H1 (cell line): Measurements from ENCODE around the gene FOXO4. TPM values are rescaled to one million over a fixed set of nuclear protein-coding genes. Genes with fewer than 3 reads are reported as not detected.

Source experiments
- CTBP2 ChIP-seq: IDR thresholded peaks from 2 replicates; pipeline ENCODE4 v1.7.0; 2011; ENCODE audit warnings: borderline replicate concordance, mild to moderate bottlenecking, moderate library complexity, mixed read lengths, low read length; ENCODE audit not compliant: insufficient read depth, insufficient read length
- KDM5A ChIP-seq: fragments of 200-600 bp; IDR thresholded peaks from 2 replicates; pipeline ENCODE4 v1.7.1; 2012; ENCODE audit warnings: mild to moderate bottlenecking, low read length, inconsistent platforms, mixed read lengths
- RFX5 ChIP-seq: IDR thresholded peaks from 2 replicates; pipeline ENCODE4 v1.6.1; 2011; ENCODE audit warnings: low read depth, low read length, improper control_type of control experiment, borderline replicate concordance
- SIN3A ChIP-seq, 2 experiments: IDR thresholded peaks in 1 of 2; conservative IDR thresholded peaks in 1 of 2; 2 replicates each; pipeline ENCODE4 v1.6.1; 2011 to 2012; ENCODE audit warnings: low read length in 2 of 2, improper control_type of control experiment in 1 of 2, low read depth in 1 of 2, mild to moderate bottlenecking in 1 of 2
- SP4 ChIP-seq: IDR thresholded peaks from 2 replicates; pipeline ENCODE4 v1.6.1; 2012; ENCODE audit warnings: low read length, inconsistent platforms
- SUZ12 ChIP-seq: fragments of 200-600 bp; sonication (generic); IDR thresholded peaks from 2 replicates; pipeline ENCODE4 v1.6.1; 2012; ENCODE audit warnings: mild to moderate bottlenecking, inconsistent platforms, low read length, moderate library complexity, mixed read lengths
- TEAD4 ChIP-seq: IDR thresholded peaks from 2 replicates; pipeline ENCODE4 v1.6.1; 2012; ENCODE audit warnings: low read depth, low read length, inconsistent platforms, mixed read lengths
- polyA plus RNA-seq, 7 experiments: library from polyadenylated mRNA; depleted of rRNA in 3 of 7; stranded (reverse) in 5 of 7; unstranded in 2 of 7; fragments of >200 nt in 5 of 7; fragments of 200-250 nt in 2 of 7; gene quantifications; 1 replicate in 5 of 7; 2 replicates in 1 of 7; 4 replicates in 1 of 7; pipeline versions ENCODE4 v1.2.1 to v1.2.3, GENCODE V29; 2011 to 2013; ENCODE audit warnings: missing spikeins in 2 of 7, mixed read lengths in 2 of 7
- total RNA-seq: library from RNA; stranded (reverse); fragmentation: NEBNext Ultra II Directional; extraction: Animal tissue kit (Norgen Biotek cat#: 25700); gene quantifications from 2 replicates; pipeline ENCODE4 v1.2.1, GENCODE V29; 2021
- TF ChIP-seq, protein P1 (sequence below): fragments of 300-600 bp; sonication (generic); IDR thresholded peaks from 2 replicates; pipeline ENCODE4 v1.7.1; 2012; ENCODE audit warnings: low read length, moderate library complexity, mild to moderate bottlenecking, inconsistent platforms; ENCODE audit not compliant: insufficient replicate concordance
- TF ChIP-seq, protein P2 (sequence below): IDR thresholded peaks from 2 replicates; pipeline ENCODE4 v1.6.1; 2012; ENCODE audit warnings: inconsistent platforms

The FOXO4 gene
- total and polyA plus RNA-seq, 2 of the 8 experiments (the other 6 are each of a cell fraction or from before 2014, with no cell fraction given): 12.3 to 57.4 TPM

DNA sequence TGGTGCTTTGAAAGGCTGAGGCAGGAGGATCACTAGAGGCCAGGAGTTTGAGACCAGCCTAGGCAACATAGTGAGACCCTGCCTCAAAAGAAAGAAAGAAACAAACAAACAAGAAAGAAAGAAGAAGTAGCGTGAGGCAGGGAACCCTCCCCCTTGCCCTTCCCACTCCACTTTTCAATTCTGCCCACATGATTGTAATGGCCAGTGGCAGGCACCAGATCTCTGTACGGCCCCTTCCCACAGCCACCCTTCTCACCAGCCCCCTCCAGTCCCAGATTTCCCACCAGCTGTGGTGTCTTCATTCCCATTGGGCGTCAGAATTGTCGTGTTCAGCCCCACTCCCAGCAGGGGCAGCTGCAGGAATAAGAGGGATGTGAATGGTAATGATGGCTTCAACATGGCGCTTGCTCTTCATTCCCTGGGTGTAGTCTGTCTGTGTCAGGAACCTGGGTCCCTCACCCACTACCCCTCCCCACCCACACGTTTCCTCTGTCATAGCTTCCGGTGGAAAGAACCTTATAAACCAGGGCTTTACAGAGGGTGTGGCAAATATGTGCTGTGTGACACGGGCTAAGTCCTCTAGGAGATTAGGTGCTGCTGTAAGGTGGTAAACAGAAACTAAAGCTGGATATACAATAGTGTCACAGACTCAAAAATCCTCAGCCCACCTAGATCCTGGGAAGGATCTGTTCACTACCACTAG, 15.6 kb downstream of the FOXO4 start, which contains the start of gene IL2RG (continued):
- TF ChIP-seq, protein P1, sequence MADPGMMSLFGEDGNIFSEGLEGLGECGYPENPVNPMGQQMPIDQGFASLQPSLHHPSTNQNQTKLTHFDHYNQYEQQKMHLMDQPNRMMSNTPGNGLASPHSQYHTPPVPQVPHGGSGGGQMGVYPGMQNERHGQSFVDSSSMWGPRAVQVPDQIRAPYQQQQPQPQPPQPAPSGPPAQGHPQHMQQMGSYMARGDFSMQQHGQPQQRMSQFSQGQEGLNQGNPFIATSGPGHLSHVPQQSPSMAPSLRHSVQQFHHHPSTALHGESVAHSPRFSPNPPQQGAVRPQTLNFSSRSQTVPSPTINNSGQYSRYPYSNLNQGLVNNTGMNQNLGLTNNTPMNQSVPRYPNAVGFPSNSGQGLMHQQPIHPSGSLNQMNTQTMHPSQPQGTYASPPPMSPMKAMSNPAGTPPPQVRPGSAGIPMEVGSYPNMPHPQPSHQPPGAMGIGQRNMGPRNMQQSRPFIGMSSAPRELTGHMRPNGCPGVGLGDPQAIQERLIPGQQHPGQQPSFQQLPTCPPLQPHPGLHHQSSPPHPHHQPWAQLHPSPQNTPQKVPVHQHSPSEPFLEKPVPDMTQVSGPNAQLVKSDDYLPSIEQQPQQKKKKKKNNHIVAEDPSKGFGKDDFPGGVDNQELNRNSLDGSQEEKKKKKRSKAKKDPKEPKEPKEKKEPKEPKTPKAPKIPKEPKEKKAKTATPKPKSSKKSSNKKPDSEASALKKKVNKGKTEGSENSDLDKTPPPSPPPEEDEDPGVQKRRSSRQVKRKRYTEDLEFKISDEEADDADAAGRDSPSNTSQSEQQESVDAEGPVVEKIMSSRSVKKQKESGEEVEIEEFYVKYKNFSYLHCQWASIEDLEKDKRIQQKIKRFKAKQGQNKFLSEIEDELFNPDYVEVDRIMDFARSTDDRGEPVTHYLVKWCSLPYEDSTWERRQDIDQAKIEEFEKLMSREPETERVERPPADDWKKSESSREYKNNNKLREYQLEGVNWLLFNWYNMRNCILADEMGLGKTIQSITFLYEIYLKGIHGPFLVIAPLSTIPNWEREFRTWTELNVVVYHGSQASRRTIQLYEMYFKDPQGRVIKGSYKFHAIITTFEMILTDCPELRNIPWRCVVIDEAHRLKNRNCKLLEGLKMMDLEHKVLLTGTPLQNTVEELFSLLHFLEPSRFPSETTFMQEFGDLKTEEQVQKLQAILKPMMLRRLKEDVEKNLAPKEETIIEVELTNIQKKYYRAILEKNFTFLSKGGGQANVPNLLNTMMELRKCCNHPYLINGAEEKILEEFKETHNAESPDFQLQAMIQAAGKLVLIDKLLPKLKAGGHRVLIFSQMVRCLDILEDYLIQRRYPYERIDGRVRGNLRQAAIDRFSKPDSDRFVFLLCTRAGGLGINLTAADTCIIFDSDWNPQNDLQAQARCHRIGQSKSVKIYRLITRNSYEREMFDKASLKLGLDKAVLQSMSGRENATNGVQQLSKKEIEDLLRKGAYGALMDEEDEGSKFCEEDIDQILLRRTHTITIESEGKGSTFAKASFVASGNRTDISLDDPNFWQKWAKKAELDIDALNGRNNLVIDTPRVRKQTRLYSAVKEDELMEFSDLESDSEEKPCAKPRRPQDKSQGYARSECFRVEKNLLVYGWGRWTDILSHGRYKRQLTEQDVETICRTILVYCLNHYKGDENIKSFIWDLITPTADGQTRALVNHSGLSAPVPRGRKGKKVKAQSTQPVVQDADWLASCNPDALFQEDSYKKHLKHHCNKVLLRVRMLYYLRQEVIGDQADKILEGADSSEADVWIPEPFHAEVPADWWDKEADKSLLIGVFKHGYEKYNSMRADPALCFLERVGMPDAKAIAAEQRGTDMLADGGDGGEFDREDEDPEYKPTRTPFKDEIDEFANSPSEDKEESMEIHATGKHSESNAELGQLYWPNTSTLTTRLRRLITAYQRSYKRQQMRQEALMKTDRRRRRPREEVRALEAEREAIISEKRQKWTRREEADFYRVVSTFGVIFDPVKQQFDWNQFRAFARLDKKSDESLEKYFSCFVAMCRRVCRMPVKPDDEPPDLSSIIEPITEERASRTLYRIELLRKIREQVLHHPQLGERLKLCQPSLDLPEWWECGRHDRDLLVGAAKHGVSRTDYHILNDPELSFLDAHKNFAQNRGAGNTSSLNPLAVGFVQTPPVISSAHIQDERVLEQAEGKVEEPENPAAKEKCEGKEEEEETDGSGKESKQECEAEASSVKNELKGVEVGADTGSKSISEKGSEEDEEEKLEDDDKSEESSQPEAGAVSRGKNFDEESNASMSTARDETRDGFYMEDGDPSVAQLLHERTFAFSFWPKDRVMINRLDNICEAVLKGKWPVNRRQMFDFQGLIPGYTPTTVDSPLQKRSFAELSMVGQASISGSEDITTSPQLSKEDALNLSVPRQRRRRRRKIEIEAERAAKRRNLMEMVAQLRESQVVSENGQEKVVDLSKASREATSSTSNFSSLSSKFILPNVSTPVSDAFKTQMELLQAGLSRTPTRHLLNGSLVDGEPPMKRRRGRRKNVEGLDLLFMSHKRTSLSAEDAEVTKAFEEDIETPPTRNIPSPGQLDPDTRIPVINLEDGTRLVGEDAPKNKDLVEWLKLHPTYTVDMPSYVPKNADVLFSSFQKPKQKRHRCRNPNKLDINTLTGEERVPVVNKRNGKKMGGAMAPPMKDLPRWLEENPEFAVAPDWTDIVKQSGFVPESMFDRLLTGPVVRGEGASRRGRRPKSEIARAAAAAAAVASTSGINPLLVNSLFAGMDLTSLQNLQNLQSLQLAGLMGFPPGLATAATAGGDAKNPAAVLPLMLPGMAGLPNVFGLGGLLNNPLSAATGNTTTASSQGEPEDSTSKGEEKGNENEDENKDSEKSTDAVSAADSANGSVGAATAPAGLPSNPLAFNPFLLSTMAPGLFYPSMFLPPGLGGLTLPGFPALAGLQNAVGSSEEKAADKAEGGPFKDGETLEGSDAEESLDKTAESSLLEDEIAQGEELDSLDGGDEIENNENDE: no peak
- TF ChIP-seq SIN3A (conservative IDR thresholded peaks at IDR 0.05 in 1 of 2, IDR thresholded peaks at IDR 0.05 in 1 of 2; ENCODE audit: low read depth in 1 of 2, low read length in 2 of 2) (no peak), RFX5 (no peak), CTBP2 (no peak), TEAD4 (no peak), SUZ12 (no peak), KDM5A (no peak), SP4 (no peak)
- TF ChIP-seq, protein P2, sequence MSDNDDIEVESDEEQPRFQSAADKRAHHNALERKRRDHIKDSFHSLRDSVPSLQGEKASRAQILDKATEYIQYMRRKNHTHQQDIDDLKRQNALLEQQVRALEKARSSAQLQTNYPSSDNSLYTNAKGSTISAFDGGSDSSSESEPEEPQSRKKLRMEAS: no peak
- TF ChIP-seq, all 59 proteins: peak for 0
